Spinal cord (tissue), 10 donors: Measurements from ENCODE around the gene SEZ6L2. TPM values are rescaled to one million over a fixed set of nuclear protein-coding genes. Genes with fewer than 3 reads are reported as not detected.
"Not testable (repeated sequence)": the region's sequence is repeated elsewhere in the genome, so short reads cannot be mapped to it uniquely, and the experiment has no call there.

ENCODE experiments used
- DNase-seq, 6 donors: peaks; one replicate each; pipeline versions ENCODE4 v3.0.0 to v3.0.0-alpha.2; 2013 to 2015; ENCODE audit warnings: low spot score in 6 of 6, low read depth in 4 of 6
- H3K27ac ChIP-seq: one replicate; pipeline ENCODE4 v1.5.1; 2013; ENCODE audit warnings: low read depth, low read length, control low read depth
- H3K27me3 ChIP-seq: one replicate; pipeline ENCODE4 v1.6.1; 2013; ENCODE audit warnings: low read length; ENCODE audit not compliant: control insufficient read depth, insufficient read depth
- H3K36me3 ChIP-seq: one replicate; pipeline ENCODE4 v1.6.1; 2013; ENCODE audit warnings: low read length; ENCODE audit not compliant: control insufficient read depth, insufficient read depth
- H3K4me1 ChIP-seq: one replicate; pipeline ENCODE4 v1.6.1; 2013; ENCODE audit warnings: low read length; ENCODE audit not compliant: control insufficient read depth, insufficient read depth
- H3K4me3 ChIP-seq: one replicate; pipeline ENCODE4 v1.5.1; 2013; ENCODE audit warnings: low read depth, low read length, control low read depth
- H3K9me3 ChIP-seq: one replicate; pipeline ENCODE4 v1.6.1; 2013; ENCODE audit warnings: low read length; ENCODE audit not compliant: control insufficient read depth, insufficient read depth
- WGBS: methylation state at CpG from one replicate; pipeline ENCODE4 v1.1.5; 2013; ENCODE audit warnings: missing lambda C conversion rate; ENCODE audit not compliant: insufficient coverage; 5-methylcytosine and 5-hydroxymethylcytosine counted together
- polyA plus RNA-seq, 2 donors: library from polyadenylated mRNA; unstranded; fragments of 120-200 nt; gene quantifications; one replicate each; pipeline ENCODE4 v1.2.1, GENCODE V29; 2013; ENCODE audit not compliant: insufficient read length in 2 of 2
- total RNA-seq, 2 donors: library from RNA; depleted of rRNA in 1 of 2; stranded (reverse); fragments of 120-200 nt in 1 of 2; fragments of >200 nt in 1 of 2; gene quantifications; one replicate each; pipeline versions ENCODE4 v1.2.3 to v1.2.4, GENCODE V29; 2013 to 2014
- donor health status: healthy.

The SEZ6L2 gene
- total and polyA plus RNA-seq, 4 donors: 32.7 to 155 (median 102) TPM

DNA sequence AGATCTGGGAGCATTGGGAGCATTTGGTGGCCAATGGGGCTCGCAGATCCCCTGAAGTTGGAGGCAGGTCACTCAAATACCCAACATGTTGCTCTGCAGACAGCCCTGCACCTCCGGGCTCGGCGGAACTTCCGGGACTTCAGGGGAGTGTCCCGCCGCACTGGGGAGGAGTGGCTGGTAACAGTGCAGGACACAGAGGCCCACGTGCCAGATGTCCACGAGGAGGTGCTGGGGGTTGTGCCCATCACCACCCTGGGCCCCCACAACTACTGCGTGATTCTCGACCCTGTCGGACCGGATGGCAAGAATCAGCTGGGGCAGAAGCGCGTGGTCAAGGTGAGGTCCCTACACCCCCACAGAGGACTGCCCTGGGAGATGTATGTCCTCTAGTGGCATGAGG, 62.7 kb downstream of the SEZ6L2 start:
- 74% methylated on average over 14 of the region's 15 CpGs for WGBS
- no peaks in the 10 kb centered on the region for H3K27me3 ChIP-seq
- peaks cover 11% of the 10 kb centered on the region for H3K36me3 ChIP-seq
- H3K4me3 ChIP-seq: no peak overlapping the region
- H3K9me3 ChIP-seq: no peaks in the 10 kb centered on the region
- no peak overlapping the region for H3K27ac ChIP-seq
- H3K4me1 ChIP-seq: no peaks in the 10 kb centered on the region
- no peak for DNase-seq

DNA sequence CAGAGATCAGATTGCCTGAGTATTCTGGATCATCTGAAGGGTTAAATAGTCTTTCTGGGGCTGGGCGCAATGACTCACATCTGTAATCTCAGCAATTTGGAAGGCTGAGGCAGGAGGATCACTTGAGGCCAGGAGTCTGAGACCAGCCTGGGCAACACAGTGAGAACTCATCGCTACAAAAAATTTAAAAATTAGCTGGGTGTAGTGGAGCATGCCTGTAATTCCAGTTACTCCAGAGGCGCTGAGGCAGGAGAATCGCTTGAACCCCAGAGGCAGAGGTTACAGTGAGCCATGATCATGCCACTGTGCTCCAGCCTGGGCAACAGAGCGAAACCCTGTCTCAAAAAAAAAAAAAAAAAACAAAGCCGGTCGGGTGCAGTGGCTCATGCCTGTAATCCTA, 63.4 kb downstream of the SEZ6L2 start:
- Histone ChIP-seq H3K4me1 (no peaks in the 10 kb centered on the region), H3K9me3 (no peaks in the 10 kb centered on the region), H3K27me3 (no peaks in the 10 kb centered on the region), H3K27ac (no peak overlapping the region), H3K36me3 (peaks cover 8% of the 10 kb centered on the region), H3K4me3 (no peak overlapping the region)
- 95% methylated on average over 5 of the region's 7 CpGs for WGBS
- no peak for DNase-seq

DNA sequence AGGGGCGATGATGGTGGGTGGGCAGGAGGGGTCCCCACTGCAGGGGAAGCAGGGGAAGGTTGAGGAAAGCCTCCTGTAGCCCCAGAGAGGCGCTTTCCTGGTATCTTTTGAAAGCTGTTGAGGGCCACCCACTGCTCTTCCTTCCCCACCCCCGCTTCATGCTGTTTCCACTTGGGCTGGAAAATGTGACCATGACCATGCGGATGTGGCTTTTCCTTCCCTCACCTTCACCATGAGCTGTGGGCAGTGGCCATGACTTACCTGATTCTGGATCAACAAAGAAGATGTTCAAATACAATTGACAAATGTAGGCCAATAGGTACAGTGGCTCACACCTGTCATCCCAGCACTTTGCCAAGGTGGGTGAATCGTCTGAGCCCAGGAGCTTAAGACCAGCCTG, 65.3 kb downstream of the SEZ6L2 start:
- H3K27ac ChIP-seq: no peak overlapping the region
- H3K4me1 ChIP-seq: no peaks in the 10 kb centered on the region
- no peaks in the 10 kb centered on the region for H3K9me3 ChIP-seq
- no peak overlapping the region for H3K4me3 ChIP-seq
- WGBS: 96% methylated on average over 3 of the region's 5 CpGs
- DNase-seq: no peak
- no peaks in the 10 kb centered on the region for H3K27me3 ChIP-seq
- H3K36me3 ChIP-seq: peaks cover 8% of the 10 kb centered on the region

DNA sequence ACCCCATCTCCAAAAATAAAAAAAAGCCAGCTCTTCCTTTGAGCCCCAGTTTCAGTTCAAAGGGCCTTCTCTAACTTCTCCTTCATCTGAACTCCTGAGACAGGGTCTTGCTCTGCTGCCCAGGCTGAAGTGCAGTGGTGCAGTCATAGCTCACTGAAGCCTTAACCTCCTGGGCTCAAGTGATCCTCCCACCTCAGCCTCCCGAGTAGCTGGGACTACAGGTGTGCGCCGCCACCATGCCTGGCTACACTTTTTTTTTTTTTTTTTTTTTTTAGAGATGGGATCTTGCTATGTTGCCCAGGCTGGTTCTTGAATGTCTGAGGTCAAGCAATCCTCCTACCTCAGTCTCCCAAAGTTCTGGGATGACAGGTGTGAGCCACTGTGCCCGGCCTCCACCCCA, 66.1 kb downstream of the SEZ6L2 start:
- WGBS: no CpG with 5 or more reads among the region's 4 CpGs
- not testable (repeated sequence) for H3K36me3 ChIP-seq, DNase-seq, H3K27me3 ChIP-seq, H3K4me3 ChIP-seq, H3K4me1 ChIP-seq, H3K27ac ChIP-seq, H3K9me3 ChIP-seq

DNA sequence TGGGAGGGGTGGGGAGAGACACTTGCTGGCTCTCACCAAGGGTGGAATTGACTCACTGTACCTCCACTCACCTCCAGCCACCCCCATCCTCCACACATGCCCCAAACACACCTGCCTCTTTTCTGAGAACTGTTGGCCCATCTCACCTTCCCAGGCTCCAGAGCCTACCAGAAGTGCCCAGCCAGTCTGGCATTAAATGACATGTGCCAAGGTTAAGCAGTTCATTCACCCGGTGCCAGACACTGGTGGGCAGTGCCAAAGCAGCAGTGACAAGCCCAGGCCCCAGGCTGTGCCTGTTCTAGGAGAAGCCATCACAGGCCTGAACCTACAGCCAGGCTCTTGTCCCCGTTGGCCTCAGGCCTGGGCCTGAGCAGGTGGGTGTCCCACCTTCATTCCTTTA, 67.9 kb downstream of the SEZ6L2 start:
- H3K27ac ChIP-seq: no peak overlapping the region
- peaks cover 2% of the 10 kb centered on the region for H3K36me3 ChIP-seq
- no peak for DNase-seq
- WGBS: 71% methylated on average over 1 of the region's 2 CpGs
- no peaks in the 10 kb centered on the region for H3K9me3 ChIP-seq
- no peaks in the 10 kb centered on the region for H3K4me1 ChIP-seq
- H3K27me3 ChIP-seq: no peaks in the 10 kb centered on the region
- no peak overlapping the region for H3K4me3 ChIP-seq

DNA sequence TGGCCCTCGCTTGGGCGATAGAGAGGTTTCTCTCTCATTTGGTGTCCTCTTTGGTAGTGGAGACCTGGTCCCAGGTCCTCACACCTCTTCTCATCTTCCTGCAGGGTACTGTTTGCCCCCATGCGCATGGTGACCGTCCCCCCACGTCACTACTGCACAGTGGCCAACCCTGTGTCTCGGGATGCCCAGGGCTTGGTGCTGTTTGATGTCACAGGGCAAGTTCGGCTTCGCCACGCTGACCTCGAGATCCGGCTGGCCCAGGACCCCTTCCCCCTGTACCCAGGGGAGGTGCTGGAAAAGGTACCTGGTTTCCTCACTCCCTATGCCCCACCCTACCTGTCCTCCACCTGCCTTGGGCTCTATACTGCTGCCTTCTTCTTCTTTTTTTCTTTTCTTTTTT, 68.6 kb downstream of the SEZ6L2 start:
- 90% methylated on average over 6 of the region's 11 CpGs for WGBS
- Histone ChIP-seq H3K27me3 (no peaks in the 10 kb centered on the region), H3K27ac (no peak overlapping the region), H3K9me3 (no peaks in the 10 kb centered on the region), H3K4me3 (no peak overlapping the region), H3K4me1 (peaks cover 1% of the 10 kb centered on the region), H3K36me3 (peaks cover 2% of the 10 kb centered on the region)
- no peak for DNase-seq

DNA sequence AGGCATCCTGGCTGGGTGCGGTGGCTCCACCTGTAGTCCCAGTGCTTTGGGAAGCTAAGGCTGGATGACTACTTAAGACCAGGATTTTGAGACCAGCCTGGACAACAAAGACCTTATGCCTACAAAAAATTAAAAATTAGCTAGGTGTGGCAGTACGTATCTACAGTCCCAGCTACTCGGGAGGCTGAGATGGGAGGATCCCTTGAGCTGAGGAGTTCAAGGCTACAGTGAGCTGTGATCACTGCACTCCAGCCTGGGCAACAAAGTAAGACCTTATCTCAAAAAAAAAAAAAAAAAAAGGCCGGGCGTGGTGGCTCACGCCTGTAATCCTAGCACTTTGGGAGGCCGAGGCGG, 73.0 kb downstream of the SEZ6L2 start:
- DNase-seq: no peak
- Histone ChIP-seq H3K27me3 (no peaks in the 10 kb centered on the region), H3K36me3 (no peaks in the 10 kb centered on the region), H3K4me1 (peaks cover 18% of the 10 kb centered on the region), H3K27ac (no peak overlapping the region), H3K9me3 (no peaks in the 10 kb centered on the region), H3K4me3 (no peak overlapping the region)
- WGBS: 100% methylated on average over 1 of the region's 8 CpGs

DNA sequence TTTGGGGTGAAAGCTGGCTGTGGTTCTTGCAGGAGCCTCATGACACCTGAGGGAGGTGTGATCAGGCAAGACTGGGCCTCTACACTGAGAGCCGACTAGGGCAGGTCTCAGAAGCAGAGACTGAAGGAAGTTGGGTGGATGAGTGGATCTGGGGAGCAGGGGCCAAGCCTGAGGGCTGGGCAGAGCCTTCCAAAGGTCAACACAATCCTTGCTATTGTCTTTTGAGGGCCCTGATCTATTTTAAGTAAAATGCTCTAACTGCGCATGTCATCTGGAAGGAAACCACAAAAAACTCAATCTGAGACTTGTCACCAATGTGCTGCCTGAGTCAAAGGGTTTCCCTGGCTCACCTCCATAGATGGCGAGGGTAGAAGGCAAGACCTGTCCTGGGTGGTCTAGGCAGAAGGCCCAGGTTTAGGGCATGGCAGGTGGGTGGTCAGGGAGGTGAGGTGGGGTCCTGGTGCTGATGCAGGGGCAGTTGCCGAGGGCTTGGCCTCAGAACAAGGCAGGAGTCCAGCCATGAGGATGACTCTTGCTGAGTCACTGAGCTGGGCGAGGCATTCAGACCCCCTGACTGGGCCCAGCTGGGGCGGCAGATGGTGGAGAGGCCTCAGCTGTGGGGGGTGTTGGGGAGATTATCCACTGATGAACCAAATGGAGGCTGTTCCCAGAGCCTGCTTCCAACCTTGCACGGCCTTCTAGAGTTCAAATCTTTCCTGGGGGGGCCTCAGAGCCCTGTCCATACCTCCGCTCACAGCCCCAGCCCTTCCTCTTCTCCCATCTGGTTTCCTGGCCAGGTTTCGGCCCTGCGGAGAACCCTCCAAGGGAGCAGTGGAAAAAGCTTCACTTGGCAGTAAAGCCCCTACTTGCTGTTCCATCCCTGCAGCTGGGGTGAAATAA, 74.0 kb downstream of the SEZ6L2 start:
- H3K27ac ChIP-seq: peak overlapping the region; percentile 47
- DNase-seq: peak in 1 of 6 donors; percentile 61
- WGBS: 71% methylated on average over 9 of the region's 10 CpGs

DNA sequence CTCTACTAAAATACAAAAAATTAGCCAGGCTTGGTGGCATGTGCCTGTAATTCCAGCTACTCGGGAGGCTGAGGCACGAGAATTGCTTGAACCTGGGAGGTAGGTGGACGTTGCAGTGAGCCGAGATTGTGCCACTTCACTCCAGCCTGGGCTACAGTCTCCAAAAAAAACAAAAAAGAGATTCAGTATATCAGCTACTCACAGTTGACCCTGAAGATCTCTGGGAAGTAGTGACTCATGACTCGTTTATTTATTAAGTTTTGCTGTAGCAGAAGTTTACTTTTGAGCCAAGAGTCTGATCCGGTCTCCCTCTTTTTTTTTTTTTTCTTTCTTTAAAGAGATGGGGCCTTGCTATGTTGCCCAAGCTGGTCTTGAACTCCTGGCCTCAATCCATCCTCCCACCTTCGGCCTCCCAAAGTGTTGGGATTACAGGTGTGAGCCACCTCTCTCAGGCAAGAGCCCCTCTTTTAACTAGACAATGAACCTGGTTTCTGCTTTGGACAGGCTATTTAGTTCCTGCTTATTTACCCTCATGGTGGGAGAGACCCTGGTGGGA, 74.7 kb downstream of the SEZ6L2 start:
- WGBS: 100% methylated on average over 2 of the region's 7 CpGs
- no peak for DNase-seq
- Histone ChIP-seq H3K4me1 (peaks cover 33% of the 10 kb centered on the region), H3K4me3 (no peak overlapping the region), H3K9me3 (no peaks in the 10 kb centered on the region), H3K27ac (peak overlapping the region; percentile 47), H3K36me3 (peaks cover 14% of the 10 kb centered on the region), H3K27me3 (no peaks in the 10 kb centered on the region)

More for the DNA sequence above, 74.0 kb downstream of the SEZ6L2 start:
- H3K9me3 ChIP-seq: no peaks in the 10 kb centered on the region
- H3K4me3 ChIP-seq: no peak overlapping the region
- H3K36me3 ChIP-seq: peaks cover 7% of the 10 kb centered on the region
- H3K4me1 ChIP-seq: peaks cover 27% of the 10 kb centered on the region
- no peaks in the 10 kb centered on the region for H3K27me3 ChIP-seq

DNA sequence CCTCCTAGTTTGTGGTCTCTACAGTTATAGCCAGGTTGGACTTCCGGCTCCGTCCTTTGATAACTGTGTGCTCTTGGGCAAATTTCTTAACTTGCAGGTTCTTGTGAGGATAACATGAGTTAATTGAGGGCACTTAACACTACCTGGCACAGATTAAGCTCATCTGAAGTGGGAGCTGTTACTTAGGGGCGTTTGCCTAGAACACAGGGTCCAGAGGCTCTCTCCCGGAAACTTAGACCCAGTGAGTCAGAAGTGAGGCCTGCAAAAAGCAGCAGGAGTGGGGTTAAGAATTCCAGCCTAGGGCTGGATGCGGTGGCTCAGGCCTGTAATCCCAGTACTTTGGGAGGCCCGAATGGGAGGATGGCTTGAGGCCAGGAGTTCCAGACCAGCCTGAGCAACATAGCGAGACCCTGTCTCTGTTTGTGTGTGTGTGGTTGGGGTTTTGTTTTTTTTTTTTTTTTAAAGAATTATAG, 77.7 kb downstream of the SEZ6L2 start:
- Histone ChIP-seq H3K27ac (no peak overlapping the region), H3K4me1 (peaks cover 48% of the 10 kb centered on the region), H3K36me3 (peaks cover 40% of the 10 kb centered on the region), H3K9me3 (no peaks in the 10 kb centered on the region), H3K4me3 (no peak overlapping the region), H3K27me3 (no peaks in the 10 kb centered on the region)
- no peak for DNase-seq
- WGBS: 69% methylated on average over 5 of the region's 7 CpGs
